ENCODE results near the gene WWP2.

WWP2 gene

GRCh38 chr16:69918241-69918640 is 156.1 kb downstream of the WWP2 start:
- TF ChIP-seq EGR1 (IDR thresholded peaks at IDR 0.05) = no peak
- TF ChIP-seq, protein P1, sequence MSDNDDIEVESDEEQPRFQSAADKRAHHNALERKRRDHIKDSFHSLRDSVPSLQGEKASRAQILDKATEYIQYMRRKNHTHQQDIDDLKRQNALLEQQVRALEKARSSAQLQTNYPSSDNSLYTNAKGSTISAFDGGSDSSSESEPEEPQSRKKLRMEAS (IDR thresholded peaks at IDR 0.05) = no peak
- TF ChIP-seq TCF12 (IDR thresholded peaks at IDR 0.05; ENCODE audit: low read depth) = no peak
- no peak for TF ChIP-seq NFIC (IDR thresholded peaks at IDR 0.05)
- TF ChIP-seq FOXM1 (IDR thresholded peaks at IDR 0.05; ENCODE audit: borderline replicate concordance, low read depth) = no peak
- TF ChIP-seq RAD21 (IDR thresholded peaks at IDR 0.05; ENCODE audit: low read depth) = no peak
- no peak for TF ChIP-seq EP300 (IDR thresholded peaks at IDR 0.05; ENCODE audit: borderline replicate concordance)
- no peak for TF ChIP-seq ZBTB7A (IDR thresholded peaks at IDR 0.05; ENCODE audit: low read depth)
- TF ChIP-seq TEAD4 (IDR thresholded peaks at IDR 0.05) = no peak
- TF ChIP-seq, protein P2, sequence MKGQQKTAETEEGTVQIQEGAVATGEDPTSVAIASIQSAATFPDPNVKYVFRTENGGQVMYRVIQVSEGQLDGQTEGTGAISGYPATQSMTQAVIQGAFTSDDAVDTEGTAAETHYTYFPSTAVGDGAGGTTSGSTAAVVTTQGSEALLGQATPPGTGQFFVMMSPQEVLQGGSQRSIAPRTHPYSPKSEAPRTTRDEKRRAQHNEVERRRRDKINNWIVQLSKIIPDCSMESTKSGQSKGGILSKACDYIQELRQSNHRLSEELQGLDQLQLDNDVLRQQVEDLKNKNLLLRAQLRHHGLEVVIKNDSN (IDR thresholded peaks at IDR 0.05) = no peak
- TF ChIP-seq TAF1 (IDR thresholded peaks at IDR 0.05; ENCODE audit: low read depth) = no peak
- TF ChIP-seq, protein P3, sequence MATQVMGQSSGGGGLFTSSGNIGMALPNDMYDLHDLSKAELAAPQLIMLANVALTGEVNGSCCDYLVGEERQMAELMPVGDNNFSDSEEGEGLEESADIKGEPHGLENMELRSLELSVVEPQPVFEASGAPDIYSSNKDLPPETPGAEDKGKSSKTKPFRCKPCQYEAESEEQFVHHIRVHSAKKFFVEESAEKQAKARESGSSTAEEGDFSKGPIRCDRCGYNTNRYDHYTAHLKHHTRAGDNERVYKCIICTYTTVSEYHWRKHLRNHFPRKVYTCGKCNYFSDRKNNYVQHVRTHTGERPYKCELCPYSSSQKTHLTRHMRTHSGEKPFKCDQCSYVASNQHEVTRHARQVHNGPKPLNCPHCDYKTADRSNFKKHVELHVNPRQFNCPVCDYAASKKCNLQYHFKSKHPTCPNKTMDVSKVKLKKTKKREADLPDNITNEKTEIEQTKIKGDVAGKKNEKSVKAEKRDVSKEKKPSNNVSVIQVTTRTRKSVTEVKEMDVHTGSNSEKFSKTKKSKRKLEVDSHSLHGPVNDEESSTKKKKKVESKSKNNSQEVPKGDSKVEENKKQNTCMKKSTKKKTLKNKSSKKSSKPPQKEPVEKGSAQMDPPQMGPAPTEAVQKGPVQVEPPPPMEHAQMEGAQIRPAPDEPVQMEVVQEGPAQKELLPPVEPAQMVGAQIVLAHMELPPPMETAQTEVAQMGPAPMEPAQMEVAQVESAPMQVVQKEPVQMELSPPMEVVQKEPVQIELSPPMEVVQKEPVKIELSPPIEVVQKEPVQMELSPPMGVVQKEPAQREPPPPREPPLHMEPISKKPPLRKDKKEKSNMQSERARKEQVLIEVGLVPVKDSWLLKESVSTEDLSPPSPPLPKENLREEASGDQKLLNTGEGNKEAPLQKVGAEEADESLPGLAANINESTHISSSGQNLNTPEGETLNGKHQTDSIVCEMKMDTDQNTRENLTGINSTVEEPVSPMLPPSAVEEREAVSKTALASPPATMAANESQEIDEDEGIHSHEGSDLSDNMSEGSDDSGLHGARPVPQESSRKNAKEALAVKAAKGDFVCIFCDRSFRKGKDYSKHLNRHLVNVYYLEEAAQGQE (IDR thresholded peaks at IDR 0.05; ENCODE audit: low read depth) = no peak
- no peak for TF ChIP-seq CREB1 (IDR thresholded peaks at IDR 0.05; ENCODE audit: low read depth)
- TF ChIP-seq YY1 (IDR thresholded peaks at IDR 0.05; ENCODE audit: low read depth) = no peak
- TF ChIP-seq CEBPB (IDR thresholded peaks at IDR 0.05) = no peak

GRCh38 chr16:69921127-69921526 is 159.0 kb downstream of the WWP2 start:
- TF ChIP-seq ZBTB7A (IDR thresholded peaks at IDR 0.05; ENCODE audit: low read depth) (no peak), EGR1 (IDR thresholded peaks at IDR 0.05) (no peak), FOXM1 (IDR thresholded peaks at IDR 0.05; ENCODE audit: borderline replicate concordance, low read depth) (no peak), CEBPB (IDR thresholded peaks at IDR 0.05) (no peak), YY1 (IDR thresholded peaks at IDR 0.05; ENCODE audit: low read depth) (no peak), CREB1 (IDR thresholded peaks at IDR 0.05; ENCODE audit: low read depth) (no peak), RAD21 (IDR thresholded peaks at IDR 0.05; ENCODE audit: low read depth) (no peak), NFIC (IDR thresholded peaks at IDR 0.05) (no peak), TCF12 (IDR thresholded peaks at IDR 0.05; ENCODE audit: low read depth) (no peak), TEAD4 (IDR thresholded peaks at IDR 0.05) (no peak), TAF1 (IDR thresholded peaks at IDR 0.05; ENCODE audit: low read depth) (no peak), EP300 (IDR thresholded peaks at IDR 0.05; ENCODE audit: borderline replicate concordance) (no peak)
- TF ChIP-seq, protein P2 (IDR thresholded peaks at IDR 0.05) = no peak
- TF ChIP-seq, protein P1 (IDR thresholded peaks at IDR 0.05) = no peak
- TF ChIP-seq, protein P3 (IDR thresholded peaks at IDR 0.05; ENCODE audit: low read depth) = no peak

DNA sequence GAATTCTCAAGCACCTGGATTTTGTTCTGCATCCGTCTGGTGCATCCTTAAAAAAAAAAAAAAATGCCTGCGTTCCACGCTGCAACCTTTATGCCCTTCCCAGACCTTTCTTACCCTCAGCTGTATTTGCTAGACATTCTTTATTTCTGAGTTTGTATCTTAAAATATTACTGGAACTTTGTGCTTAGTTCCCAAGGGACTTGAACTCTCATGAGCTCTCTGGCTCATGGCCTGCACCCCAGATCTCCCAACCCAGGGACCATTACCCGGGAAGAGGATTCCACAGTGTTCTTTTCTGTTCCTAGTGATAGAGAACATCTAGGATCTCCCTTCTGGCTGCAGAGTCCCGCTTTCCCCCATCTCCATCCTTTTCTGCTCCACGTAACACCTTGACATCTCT is 160.1 kb downstream of the WWP2 start:
- no peak for TF ChIP-seq TCF12 (IDR thresholded peaks at IDR 0.05; ENCODE audit: low read depth)
- TF ChIP-seq CEBPB (IDR thresholded peaks at IDR 0.05) = no peak
- TF ChIP-seq EP300 (IDR thresholded peaks at IDR 0.05; ENCODE audit: borderline replicate concordance) = no peak
- no peak for TF ChIP-seq FOXM1 (IDR thresholded peaks at IDR 0.05; ENCODE audit: borderline replicate concordance, low read depth)
- TF ChIP-seq NFIC (IDR thresholded peaks at IDR 0.05) = no peak
- TF ChIP-seq, protein P3 (IDR thresholded peaks at IDR 0.05; ENCODE audit: low read depth) = no peak
- TF ChIP-seq, protein P1 (IDR thresholded peaks at IDR 0.05) = no peak
- TF ChIP-seq, protein P2 (IDR thresholded peaks at IDR 0.05) = no peak
- no peak for TF ChIP-seq ZBTB7A (IDR thresholded peaks at IDR 0.05; ENCODE audit: low read depth)
- TF ChIP-seq TAF1 (IDR thresholded peaks at IDR 0.05; ENCODE audit: low read depth) = no peak
- no peak for TF ChIP-seq RAD21 (IDR thresholded peaks at IDR 0.05; ENCODE audit: low read depth)
- no peak for TF ChIP-seq CREB1 (IDR thresholded peaks at IDR 0.05; ENCODE audit: low read depth)
- TF ChIP-seq EGR1 (IDR thresholded peaks at IDR 0.05) = no peak
